ENCODE results near the gene TRPM4. TPM values are rescaled to one million over a fixed set of nuclear protein-coding genes. Genes with fewer than 3 reads are reported as not detected.
A peak's percentile ranks its signal among the peaks of the same experiment; 100 is the strongest.

Gene TRPM4
- total and polyA plus RNA-seq, 10 of the 15 experiments (the other 5 are each of a cell fraction or from before 2014, with no cell fraction given), result 0.10 to 0.64 (median 0.15) TPM; not detected in 7

GRCh38 chr19:49212016-49212701 lies 54.6 kb downstream of the TRPM4 start:
- Histone ChIP-seq H3K27me3 (replicated peaks in 1 of 2; ENCODE audit: control insufficient read depth in 2 of 2, insufficient read depth in 2 of 2, low read length in 1 of 2) (peaks cover 0 to 2% of the 10 kb centered on the region in 2 experiments; a peak in 1 of 4 replicates), H3K4me2 (ENCODE audit: control insufficient read depth, insufficient read depth) (no peak overlapping the region), H3K4me3 (no peak overlapping the region), H3K9ac (ENCODE audit: control insufficient read depth, insufficient read depth, low read length) (no peak overlapping the region), H3K36me3 (ENCODE audit: control insufficient read depth in 2 of 2, insufficient read depth in 2 of 2, low read length in 1 of 2) (no peaks in the 10 kb centered on the region), H3K27ac (ENCODE audit: control insufficient read depth, insufficient read depth) (no peak overlapping the region), H2AFZ (ENCODE audit: control insufficient read depth, low read depth, low read length) (no peak overlapping the region), H3K79me2 (ENCODE audit: control insufficient read depth, insufficient read depth, low read length) (no peaks in the 10 kb centered on the region), H3K4me1 (ENCODE audit: control insufficient read depth, insufficient read depth, low read length) (peaks cover 7% of the 10 kb centered on the region), H3K9me3 (replicated peaks; ENCODE audit: control insufficient read depth, insufficient read depth, low read length) (no peaks in the 10 kb centered on the region), H4K20me1 (ENCODE audit: control insufficient read depth, insufficient read depth) (no peaks in the 10 kb centered on the region)
- TF ChIP-seq PKNOX1 (IDR thresholded peaks at IDR 0.05) (0 out of 2 replicates have a peak, but pooled peaks have one; percentile 17), CEBPZ (IDR thresholded peaks at IDR 0.05; ENCODE audit: low read depth, low read length) (no peak), ZSCAN29 (IDR thresholded peaks at IDR 0.05) (no peak), EED (IDR thresholded peaks at IDR 0.05; ENCODE audit: low read depth) (no peak), ETV6 (conservative IDR thresholded peaks at IDR 0.05 in 1 of 2, IDR thresholded peaks at IDR 0.05 in 1 of 2; ENCODE audit: borderline replicate concordance in 1 of 2, low read depth in 1 of 2) (peak in 1 of 2 experiments; percentile 97; a peak in 2 of 4 replicates)
- DNase-seq (ENCODE audit: low read depth, low spot score) (no peak), FAIRE-seq (peak; percentile 59), ATAC-seq (no peak)
- 11% methylated on average over 7 of the region's 7 CpGs for WGBS (ENCODE audit: insufficient coverage, insufficient replicate concordance, low lambda C conversion rate, missing lambda C conversion rate)
- in situ Hi-C loops (cut with MboI) (no loop called here), intact Hi-C loops (cut with micrococcal nuclease; ENCODE audit: unreplicated experiment) (no loop called here)
- ChIA-PET CTCF (interaction anchor here (1.1 kb wide), 1 partner anchor 14 kb away, joined by 3 read pairs; no protein-coding TSS in a partner anchor), POLR2A (no interaction called here), SMC1A (ENCODE audit: uncharacterized antibody, unreplicated experiment) (no interaction called here), RAD21 (ENCODE audit: unreplicated experiment) (no interaction called here)
- no TSS peak for BruUV-seq (replicated peaks)
